GM19395 (cell line): ENCODE results near the gene TC2N.
"Not testable (repeated sequence)": the region's sequence is repeated elsewhere in the genome, so short reads cannot be mapped to it uniquely, and the experiment has no call there.

Experiments used
- ATAC-seq: cut with Tn5 transposase; IDR thresholded peaks from one replicate; pipeline ENCODE4 v1.9.1; 2021; ENCODE audit warnings: mild to moderate bottlenecking, moderate library complexity; ENCODE audit not compliant: unreplicated experiment

The TC2N gene

DNA sequence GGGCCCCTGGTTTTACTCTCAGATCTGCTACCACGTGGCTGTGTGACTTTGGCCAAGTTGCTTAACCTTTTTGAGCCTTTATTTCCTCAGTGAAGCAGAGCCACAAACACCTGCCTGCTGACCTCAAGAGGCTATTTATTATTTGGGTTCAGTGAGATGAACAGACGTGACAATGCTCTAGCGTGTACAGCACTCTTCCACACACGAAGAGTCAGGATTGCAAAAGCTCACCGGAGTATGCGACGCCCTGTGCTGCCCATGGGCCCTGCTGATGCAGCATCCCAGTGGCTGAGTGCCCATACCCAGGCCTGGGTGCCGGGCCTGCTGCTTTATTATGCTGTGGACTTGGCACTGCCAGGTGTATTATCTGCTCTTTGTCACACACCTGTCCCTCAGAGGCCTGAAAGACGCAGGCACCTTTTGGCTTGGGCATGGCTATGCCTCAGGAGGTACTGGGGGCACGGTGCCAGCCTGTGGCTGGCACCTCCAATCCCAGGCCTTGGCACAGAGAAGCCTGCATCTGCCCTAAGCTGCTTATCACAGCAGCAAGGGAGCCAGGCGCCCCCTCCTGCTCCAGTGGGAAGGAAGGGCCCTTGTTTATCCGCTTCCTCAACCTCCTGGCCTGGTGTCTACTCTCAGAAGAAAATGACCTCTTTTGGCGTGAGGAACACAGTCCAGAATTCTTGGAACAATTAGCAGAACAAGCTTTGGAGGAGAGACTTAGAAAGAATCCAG is 22.3 kb upstream of the TC2N start:
- ATAC-seq, result no peak

DNA sequence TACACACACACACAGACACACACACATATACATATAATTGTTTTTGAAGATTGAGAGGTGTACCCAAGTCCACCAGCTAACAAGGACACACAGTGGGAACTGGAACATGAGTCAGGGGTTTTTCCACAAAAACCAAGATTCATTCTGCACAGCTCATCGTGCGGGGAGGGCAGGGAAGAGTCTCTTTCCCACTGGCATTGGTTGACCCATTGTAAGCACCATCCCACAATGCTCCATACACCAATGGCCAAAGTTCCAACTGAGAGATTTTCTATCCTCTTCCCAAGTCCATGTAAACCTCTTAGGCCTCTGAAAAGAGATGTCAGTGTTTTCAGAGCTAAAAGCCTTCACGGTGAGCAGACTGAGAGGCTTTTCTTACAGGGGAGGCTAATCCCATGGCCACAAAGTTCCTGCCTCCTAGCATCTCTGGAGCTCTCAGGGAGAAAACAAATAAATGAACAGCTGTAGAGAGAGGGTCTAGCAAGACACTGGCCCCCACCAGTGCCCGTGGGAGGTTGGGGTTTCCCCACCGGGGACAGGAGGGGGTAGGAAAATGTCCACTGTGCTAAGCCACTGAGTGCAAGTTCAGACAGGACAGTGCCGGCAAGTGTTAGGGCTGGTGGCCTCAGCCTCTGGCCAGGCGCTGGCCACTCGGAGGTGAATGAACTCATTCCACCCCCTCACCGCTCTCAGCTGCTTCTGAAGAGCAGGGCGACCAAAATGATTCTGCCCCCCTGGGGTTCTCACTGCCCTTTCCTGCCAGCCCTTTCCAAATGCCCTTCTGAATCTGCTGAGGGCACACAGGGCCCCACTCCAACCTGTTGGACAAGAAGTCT is 21.5 kb upstream of the TC2N start:
- no peak for ATAC-seq

DNA sequence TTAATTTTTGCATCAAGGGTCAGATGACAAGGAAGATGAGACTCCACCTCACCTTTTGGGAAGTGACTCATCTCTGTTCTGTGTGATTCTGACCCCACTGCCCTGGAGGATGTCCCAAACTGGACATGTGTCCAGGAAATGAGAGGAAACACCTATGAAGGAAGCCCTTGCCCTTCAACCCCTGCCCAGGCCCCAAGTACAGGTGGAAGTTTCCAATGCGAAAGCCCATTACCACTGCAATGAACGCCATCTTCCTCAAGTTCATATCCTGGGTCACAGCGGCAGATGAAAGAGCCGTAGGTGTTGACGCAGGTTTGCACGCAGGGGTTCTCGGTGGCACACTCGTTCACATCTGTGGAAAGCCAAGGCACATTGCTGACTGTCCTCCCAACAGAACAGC is 19.6 kb upstream of the TC2N start:
- ATAC-seq, result no peak

DNA sequence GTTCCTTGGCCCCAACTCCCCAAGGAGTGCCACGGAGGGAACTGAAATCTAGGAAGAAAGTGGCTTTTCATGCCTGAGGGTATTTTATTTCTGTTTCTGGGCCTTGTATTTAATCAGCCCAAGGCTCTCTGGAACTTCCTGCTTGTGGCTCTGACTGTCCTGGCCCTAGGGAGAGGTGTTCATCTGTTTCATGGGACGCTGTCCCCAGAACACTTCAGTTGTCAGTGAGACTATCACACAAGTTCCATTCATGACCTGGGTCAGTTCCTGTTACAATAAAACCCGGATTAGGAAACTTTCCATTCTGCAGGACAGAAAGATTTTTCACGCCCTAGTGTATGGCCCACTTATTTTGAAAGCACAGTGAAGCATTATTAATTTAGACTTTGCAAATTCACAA is 18.5 kb upstream of the TC2N start:
- ATAC-seq, result no peak

DNA sequence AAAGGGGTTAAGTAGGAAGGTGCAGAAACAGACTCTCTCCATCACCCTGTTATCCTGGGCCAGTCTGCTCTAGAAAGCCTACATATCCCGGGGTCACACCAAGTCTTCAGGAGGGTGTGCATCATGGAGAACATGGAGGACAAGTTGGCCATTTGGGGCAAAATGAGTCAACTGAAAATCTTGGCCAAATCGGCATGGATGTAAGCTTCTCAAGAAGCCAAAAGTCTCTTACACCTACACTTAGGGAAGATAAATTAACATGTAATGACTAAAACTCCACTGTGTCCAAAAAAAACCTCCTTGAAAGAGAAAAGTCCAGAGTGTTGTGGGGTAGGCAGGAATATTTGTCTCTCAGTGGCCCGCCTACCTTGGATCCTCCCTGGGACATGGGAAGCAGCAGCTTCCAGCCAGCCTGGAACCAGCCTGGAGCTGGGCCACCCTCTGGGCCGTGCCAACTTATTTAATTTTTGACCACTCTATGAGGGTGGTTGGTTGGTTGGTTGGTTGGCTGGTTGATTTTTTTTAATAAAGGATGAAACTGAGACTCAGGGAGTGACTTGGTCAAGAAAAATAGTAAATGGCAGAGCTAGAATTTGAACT is 17.9 kb upstream of the TC2N start:
- no peak for ATAC-seq

DNA sequence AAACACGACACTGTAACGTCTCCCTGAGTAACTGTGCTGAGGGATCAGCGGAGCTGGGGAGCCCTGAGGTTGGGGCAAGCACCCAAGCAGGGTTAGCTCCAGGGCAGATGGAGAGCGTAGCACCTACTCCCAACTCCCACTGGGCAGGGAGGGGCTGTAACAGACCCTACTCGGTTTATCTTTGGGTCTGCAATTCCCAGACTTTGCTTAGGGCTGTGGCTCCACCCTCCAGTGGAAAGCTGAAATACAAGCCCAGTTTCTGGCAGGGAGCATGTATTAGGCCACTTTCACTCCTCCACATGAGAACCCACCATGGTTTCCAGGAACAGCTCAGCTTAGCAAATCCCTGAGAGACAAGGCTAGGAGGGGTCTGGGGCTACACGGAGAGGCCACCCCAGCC is 17.3 kb upstream of the TC2N start:
- no peak for ATAC-seq

DNA sequence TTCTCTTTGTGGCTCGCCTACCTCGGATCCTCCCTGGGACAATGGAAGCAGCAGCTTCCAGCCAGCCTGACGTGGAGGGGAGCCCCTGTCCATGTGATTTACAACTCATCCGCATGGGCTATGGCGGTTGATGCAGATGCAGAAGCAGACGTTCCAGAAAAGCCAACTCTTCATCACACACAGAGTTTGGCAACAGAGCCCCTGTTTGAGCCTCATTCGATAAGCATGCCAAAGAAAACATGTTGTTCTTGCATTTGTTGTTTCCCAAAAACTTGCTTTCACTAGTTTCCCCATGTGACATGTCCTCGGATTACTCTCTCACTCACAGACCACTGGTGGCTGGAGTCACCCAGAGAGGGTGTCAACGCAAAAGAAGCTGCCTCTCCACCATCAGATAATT is 16.4 kb upstream of the TC2N start:
- ATAC-seq, result no peak

DNA sequence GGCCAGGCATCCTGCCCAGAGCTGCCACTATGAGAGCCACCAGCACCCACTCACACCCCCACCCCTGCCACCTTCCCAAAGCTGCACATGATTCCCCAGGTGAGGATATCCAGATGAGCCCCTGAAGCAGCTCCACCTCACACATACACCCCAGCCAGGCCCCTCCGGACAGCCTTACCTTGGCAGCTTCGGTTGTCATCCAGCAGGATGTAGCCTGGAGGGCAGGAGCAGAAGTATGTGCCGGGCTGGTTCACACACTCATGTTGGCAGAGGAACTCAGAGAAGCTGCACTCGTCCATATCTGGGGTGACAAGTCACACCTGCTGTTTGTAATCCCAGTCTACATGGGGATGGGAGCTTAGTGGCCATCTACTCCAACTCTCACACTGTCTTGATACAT is 15.4 kb upstream of the TC2N start:
- no peak for ATAC-seq

DNA sequence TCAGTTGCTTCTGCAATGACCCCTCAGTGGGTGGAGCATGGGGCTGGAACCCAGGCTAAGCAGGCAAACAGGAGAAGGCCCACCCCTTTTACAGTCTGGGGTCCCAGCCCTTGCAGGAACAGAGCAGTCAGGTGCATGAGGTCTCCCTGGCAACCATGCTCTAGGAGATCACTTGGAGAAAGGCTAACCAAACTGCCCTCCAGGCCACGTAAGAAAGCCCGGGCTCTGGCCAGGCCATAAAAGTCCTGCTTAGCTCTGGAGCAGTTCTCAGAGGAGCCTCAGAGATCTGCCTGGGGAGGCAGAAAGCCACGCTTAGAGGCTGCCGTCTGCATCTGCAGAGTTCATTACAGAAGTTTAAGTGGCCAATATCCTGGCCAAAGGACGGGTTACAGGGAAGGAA is 15.0 kb upstream of the TC2N start:
- ATAC-seq, result no peak

DNA sequence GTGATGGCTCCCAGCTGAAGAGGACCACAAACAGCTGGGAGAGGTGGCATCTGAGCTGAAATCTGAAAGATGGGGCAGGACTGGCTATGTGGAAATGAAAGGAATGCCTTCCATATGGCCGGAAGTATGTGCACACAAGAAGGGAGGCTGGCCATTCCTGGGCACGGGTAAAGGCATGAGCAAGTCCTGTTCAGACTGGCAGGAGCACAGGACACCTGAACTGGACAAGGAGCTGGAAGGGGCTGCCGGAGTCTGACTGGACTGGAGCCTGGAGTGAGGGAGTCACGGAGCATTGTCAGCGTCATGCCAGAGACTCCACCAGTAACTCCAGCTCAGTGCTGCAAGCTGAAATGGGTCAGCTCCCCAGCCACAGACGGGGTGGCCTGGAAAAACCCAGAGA is 11.9 kb upstream of the TC2N start:
- ATAC-seq, result no peak

DNA sequence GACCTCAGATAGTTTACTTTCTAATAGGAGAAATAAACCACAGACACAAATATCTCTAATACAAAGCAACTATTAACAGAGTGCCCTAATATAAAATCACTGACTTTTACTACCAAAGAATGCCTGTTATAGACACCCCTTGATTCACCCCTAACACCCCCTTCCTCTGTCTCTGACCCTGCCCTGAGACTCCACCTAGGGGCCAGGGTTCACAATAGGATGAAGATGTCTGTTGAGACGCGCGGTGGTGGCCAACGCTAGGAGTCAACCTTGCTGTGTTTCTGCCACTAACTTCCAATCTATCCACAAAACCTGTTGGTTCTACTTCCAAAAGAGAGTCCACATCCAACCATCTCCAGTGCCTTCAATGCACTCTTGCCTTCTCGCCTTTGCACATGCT is 10.9 kb upstream of the TC2N start:
- no peak for ATAC-seq

DNA sequence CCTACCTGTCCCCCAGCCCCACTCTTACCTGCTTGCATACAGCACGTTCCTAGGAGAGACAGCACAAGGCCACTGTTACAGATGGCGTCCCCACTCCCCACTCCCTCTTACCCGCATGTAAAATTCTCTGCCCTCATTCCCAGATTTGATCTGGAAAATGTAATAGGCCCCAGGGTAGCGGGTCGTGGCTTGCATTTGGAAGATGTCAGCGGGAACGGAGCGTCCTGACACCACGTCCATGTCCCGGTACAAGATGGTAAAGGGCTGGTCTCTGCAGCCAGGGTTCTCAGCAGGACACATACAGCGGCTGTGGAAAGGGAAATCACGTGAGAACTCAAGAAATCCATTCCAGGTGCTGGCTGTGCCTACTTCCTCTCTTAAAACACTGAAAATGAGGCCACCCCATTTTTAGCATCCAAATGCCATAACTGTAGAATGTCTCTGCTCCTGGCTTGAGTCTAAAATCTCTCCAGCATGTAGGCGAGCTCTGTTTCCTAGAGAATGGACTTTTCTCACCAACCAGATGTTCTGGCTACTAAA is 10.1 kb upstream of the TC2N start:
- ATAC-seq, result no peak

DNA sequence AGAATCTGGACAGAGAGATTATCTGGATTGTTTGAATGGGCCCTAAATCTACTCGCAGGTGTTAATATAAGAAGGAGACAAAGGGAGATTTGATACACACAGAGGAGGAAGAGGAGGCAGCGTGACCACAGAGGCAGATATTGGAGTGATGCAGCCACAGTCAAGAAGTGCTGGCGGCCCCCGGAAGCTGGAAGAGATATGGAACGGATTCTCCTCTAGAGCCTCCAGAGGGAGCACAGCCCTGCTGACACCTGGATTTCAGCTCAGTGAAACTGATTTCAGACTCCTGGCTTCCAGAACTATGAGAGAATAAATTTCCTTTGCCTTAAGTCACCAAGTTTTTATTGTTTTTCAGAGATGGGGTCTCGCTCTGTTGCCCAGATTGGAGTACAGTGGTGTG is 9.2 kb upstream of the TC2N start:
- ATAC-seq, result no peak

DNA sequence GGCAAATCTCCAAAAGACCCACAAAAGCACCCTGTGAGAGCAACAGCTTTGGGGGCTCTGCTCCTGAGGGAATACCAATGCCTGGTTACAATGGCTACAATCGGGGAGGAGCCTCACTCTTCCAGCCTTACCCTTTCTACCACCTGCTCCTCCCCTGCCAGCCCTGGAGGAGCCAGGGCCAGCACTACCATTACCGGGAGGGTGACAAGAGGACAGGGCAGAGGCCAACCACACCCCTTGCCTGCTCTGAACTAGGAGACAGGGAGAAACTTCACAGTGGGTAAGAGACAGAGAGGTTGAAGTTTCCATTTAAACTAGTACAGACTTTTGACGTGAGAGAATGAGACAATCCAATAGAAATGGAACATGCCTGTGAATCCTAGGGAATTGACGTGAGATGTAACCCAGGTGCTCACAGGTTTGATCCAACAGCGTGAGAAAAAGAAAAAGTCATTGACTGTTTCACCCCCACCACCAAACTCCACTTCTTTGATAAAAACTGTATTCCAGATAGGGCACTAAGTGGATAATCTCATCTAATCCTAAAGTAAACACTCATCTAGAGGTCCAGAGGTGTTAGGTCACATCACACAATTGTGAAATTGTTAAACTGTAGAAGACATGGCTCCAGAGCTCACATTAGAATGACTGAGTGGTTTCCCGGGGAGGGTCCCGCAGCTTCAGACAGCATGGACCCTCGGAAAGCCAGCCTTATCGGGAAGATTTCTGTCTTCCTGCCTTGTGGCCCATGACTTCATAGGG is 8.4 kb upstream of the TC2N start:
- no peak for ATAC-seq

DNA sequence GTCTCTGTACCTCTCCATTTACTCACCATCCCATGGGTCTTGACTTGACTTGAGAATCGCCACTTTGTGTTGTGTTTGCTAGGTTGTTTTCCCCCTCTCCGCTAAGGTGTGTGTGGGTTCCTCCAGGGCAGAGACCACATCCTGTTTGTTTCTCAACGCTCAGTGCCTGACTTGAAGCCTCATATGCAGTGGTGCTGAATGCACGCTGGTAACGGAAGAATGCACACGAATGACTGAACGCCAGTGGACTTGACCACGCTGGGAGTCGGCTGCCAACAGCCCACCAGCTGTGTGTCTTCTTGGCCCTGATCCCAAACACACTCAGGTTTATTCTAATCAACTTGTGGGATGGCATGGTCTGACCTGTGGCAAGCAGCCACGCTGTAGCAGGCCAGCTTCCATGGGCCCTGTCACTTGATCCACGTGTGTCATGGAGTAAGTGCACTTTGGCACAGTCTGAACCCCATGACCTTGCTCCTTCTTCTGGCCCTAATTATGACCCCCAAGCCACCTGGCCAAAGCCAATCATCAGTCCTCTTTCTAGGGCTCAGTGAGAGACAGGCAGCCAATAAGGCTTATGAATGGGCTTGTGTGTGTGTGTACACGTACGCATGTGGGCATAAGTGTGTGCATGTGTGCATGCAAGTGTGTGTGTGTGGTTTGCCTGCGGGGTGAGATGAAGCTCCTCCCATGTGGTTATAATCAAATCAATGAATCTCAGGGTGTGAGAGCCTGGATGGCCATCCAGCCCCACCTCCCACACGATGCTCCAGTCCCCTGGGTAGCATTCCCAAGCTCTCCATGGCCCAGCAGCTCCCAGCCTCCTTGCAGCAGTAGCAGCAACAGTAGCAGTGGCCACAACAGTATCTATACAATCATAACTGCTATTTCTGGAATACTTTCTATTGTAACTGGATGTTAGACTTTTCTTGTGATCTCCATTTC is 6.4 kb upstream of the TC2N start:
- peak; percentile 85 for ATAC-seq

DNA sequence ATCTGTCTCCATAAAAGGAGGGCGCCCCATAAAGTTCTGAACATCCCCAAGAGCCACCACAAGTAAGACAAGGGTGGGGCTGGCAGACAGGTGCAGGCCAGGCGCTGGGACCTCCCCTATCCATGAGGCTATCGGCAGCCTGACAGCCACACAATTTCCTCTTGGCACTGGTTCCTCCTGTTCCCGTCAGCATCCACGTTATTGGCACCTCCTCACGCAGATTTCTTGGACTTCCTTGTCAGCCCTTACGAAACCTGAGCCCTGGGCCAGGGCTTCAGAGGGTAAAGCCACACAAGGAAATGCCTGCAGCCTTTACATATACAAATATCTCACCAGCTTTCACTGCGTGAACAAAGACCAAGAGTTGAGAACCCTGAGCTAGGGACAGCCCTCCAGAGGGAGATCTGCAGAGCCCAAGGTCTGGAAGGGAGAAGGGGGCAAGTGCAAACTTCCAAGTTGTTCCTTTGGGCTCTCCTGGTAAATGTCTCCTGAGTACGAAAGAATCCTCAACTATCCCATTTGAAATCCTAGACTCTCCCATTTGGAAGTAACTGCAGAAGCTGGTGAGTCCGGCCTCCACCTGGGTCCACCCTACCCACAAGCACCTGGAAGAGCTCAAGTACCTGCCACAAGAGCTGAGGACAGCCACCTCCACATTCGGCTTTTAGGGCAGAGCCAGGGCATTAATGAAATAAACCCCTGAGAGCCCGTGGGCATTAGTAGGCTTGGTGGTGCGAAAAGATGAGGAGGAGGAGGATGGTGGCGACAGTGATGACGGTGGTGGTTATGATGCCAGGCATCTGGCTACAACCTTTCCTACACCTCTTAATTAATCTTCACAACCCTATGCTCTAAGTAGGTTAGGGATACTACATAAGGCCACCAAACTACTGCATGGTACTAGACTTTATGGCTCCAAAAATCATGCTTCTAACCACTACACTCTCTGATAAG is 5.5 kb upstream of the TC2N start:
- peak; percentile 23 for ATAC-seq

DNA sequence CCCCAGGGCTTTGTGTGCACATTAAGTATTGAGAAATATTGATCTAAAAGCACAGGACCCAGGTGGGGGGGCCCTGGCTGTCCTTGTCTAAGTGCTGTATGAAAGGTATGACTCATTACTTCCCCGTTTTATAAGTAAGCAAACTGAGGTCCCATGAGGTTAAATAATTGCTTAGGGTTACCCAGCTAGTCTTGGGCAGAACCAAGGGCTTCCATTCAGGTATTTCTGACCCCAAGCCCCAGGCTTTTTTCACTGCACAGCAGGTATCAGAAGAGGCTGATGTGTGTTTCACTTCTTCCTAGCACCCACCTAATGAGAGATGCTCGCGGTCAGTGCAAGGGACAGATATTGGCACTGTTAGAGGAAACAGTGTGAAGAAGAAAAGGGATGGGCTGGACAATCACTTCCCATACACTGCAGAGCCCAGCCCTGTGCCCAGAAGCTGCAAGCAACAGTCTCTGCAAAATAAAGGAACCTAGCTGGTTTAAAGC is 4.7 kb upstream of the TC2N start:
- ATAC-seq, result peak; percentile 52

DNA sequence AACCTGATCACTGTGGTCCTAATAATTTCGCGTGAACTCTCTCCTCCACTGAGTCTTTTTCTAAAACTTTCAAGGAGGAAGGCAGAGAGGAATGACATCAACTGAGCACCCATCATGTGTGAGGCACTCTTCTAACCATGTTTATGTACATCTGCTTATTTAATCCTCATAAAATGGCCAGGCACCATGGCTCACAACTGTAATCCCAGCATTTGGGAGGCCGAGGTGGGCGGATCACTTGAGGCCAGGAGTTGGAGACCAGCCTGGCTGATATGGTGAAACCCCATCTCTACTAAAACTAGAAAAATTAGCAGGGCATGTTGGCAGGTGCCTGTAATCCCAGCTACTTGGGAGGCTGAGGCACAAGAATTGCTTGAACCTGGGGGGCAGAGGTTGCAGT is 4.1 kb upstream of the TC2N start:
- ATAC-seq, result not testable (repeated sequence)

DNA sequence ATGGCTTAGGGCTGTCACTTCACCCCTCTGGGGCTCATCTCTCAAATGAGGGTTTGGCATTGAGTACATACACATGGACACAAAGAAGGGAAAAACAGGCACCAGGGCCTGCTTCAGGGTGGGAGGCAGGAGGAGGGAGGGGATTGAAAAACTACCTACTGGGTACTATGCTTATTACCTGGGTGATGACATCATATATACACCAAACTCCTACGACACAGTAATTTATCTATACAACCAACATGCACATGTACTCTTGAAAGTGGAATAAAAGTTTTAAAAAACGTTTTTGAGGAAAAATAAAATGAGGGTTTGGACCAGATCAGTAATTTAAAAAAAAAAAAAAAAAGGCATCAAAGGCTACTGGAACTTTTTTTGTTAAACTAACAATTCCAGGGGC is 3.6 kb upstream of the TC2N start:
- no peak for ATAC-seq
